ENCODE results near the gene TASP1. TPM values are rescaled to one million over a fixed set of nuclear protein-coding genes. Genes with fewer than 3 reads are reported as not detected.
"Not testable (repeated sequence)": the region's sequence is repeated elsewhere in the genome, so short reads cannot be mapped to it uniquely, and the experiment has no call there.

TASP1 gene
- total RNA-seq, 1 experiment from 2014 or later: 9.0 TPM

DNA sequence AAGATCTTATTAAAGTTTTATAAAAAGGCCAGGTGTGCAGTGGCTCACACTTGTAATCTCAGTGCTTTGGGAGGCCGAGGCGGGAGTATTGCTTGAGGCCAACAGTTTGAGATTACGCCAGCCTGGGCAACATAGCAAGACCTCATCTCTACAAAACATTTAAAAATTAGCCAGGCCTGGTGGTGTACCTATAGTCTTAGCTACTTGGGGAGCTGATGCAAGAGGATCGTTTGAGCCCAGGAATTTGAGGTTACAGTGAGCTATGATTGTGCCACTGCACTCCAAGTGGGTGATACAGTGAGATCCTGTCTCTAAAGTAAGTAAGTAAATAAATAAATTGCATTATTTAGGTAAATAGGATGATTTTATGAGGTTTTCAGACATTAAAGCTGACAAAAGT is 234.4 kb downstream of the TASP1 start:
- no peak for DNase-seq (ENCODE audit: extremely low read depth, low read depth)

DNA sequence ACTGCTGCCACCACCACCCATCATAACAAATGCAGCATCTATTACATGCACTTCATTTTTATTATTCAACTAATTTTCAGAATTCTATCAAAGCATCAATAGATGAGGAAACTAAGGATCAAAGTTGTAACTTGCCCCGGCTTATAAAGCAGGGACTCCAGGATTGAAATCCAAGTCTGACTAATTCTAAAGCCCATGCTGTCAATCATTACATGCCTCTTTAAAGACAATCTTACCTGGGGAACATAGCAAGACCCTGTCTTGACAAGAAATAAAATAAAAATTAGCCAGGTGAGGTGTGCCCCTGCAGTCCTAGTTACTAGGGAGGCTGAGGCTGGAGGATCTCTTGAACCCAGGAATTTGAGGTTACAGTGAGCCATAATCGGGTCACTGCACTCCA is 235.3 kb downstream of the TASP1 start:
- DNase-seq (ENCODE audit: extremely low read depth, low read depth): no peak

DNA sequence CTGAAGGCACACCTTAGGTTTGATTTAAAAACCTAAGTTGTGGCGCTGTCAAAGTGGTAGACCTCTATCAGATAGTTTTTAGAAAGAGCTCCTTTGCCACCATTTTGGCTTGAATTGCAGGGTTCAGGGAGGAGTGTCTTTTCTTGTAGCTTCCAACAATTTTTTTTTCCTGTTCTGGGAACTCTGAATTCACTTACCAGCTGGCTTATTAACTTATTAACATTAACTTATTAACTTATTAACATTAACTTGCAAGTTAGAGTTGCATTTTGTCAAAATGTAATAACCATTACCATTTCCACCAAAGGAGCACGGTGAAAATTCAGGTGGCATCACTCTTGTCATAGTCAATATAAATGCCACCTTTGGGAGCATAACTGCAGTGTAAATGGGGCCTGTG is 235.7 kb downstream of the TASP1 start:
- no peak for DNase-seq (ENCODE audit: extremely low read depth, low read depth)

- DNase-seq (ENCODE audit: extremely low read depth, low read depth): no peak
Observed at GRCh38 chr20:13402171-13402760, 236.5 kb downstream of the TASP1 start.

- no peak for DNase-seq (ENCODE audit: extremely low read depth, low read depth)
Observed at GRCh38 chr20:13401596-13401995, 237.1 kb downstream of the TASP1 start.

- no peak for DNase-seq (ENCODE audit: extremely low read depth, low read depth)
Observed at GRCh38 chr20:13400453-13400852, 238.3 kb downstream of the TASP1 start.

GRCh38 chr20:13397300-13397724 is 241.4 kb downstream of the TASP1 start:
- DNase-seq (ENCODE audit: extremely low read depth, low read depth): no peak

DNA sequence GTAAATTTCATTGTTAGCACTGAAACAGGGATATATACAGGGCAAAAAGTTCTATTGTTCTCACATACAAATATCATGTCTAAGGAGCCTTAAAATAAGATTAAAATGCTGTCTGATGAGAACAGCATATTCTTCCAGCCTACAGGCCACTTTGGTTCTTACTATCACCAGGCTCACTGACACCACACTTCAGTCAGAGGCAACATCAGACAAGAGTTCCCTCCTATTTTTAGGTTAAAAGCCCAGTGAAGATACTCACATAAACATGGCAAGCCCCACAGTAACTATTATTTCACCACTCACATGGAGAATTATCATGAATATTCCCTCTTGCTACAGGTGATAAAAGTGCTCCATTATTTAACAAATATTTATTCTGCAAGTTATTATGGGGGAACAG is 241.9 kb downstream of the TASP1 start:
- no peak for DNase-seq (ENCODE audit: extremely low read depth, low read depth)

DNA sequence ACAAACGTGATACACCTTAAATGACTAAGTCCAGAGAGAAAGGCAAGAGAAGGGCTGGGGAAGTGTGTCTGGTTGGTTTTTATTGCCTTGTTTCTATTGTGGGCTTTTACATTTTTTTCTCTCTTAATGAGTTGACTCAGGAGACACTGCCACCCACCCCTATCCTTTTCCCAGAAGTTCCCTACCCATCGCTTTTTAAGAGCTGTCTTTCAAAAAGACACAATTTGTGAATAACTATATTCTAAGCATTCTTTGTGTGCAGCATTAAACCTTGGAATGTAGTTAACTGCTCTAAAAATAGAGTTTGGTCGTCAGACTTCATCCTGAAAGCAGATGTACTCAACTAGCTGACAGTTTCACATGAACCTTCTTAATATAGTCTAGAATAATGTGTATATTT is 242.7 kb downstream of the TASP1 start:
- DNase-seq (ENCODE audit: extremely low read depth, low read depth): no peak

DNA sequence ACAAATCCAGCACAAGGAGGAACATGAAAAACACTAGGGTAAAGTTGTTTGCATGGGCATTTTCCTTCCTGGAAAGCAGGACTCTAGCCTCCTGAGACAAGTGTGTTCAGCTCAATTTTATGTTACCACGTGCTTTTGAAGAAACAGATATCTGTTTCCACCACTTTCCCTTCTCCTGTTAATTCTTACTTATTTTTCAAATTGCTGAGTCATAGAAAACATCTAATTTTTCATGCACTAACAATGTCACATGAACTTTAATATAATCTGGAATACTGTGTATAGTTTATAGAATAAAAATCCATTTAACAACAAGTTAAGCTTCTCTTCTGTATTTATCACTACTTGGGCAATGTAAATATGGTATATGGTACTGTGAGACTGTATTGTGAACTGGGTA is 243.5 kb downstream of the TASP1 start:
- no peak for DNase-seq (ENCODE audit: extremely low read depth, low read depth)

GRCh38 chr20:13392391-13392790 is 246.3 kb downstream of the TASP1 start:
- no peak for DNase-seq (ENCODE audit: extremely low read depth, low read depth)

GRCh38 chr20:13389115-13389514 is 249.6 kb downstream of the TASP1 start:
- DNase-seq (ENCODE audit: extremely low read depth, low read depth): no peak

DNA sequence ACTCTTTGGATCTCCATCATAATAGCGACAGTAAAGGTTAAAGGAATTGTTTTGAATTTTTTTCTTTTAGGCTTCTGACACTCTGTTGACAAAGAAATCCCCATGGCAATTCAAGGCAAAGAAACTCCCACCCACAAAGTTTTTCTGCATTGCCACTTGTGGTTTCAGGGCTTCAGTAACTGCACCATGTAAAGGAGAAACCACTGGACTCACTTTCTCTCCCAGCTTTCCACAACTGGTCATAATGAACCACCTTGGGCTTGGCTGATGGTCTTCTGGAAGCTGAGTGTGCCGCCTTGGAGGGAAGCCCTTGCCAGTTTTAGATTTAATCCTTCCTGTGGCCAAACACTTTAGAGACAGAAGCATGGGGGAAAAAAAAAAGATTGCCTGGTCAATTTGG is 254.6 kb downstream of the TASP1 start:
- DNase-seq (ENCODE audit: extremely low read depth, low read depth): no peak

- DNase-seq (ENCODE audit: extremely low read depth, low read depth): no peak
Observed at GRCh38 chr20:13382786-13383185, 255.9 kb downstream of the TASP1 start.

DNA sequence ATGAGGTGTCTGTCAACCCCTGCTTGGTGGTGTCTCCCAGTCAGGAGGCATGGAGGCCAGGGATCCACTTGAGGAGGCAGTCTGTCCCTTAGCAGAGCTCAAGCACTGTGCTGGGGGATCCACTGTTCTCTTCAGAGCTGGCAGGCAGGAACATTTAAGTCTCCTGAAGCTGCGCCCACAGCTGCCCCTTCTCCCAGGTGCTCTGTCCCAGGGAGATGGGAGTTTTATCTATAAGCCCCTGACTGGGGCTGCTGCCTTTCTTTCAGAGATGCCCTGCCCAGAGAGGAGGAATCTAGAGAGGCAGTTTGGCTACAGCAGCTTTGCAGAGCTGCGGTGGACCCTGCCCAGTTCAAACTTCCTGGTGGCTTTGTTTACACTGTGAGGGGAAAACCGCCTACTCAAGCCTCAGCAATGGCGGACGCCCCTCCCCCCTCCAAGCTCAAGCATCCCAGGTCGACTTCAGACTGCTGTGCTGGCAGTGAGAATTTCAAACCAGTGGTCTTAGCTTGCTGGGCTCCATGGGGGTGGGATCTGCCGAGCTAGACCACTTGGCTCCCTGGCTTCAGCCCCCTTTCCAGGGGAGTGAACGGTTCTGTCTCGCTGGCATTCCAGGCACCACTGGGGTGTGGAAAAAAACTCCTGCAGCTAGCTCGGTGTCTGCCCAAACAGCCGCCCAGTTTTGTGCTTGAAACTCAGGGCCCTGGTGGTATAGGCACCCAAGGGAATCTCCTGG is 258.1 kb downstream of the TASP1 start:
- not testable (repeated sequence) for DNase-seq (ENCODE audit: extremely low read depth, low read depth)

- no peak for DNase-seq (ENCODE audit: extremely low read depth, low read depth)
Observed at GRCh38 chr20:13373400-13373799, 265.3 kb downstream of the TASP1 start.

DNA sequence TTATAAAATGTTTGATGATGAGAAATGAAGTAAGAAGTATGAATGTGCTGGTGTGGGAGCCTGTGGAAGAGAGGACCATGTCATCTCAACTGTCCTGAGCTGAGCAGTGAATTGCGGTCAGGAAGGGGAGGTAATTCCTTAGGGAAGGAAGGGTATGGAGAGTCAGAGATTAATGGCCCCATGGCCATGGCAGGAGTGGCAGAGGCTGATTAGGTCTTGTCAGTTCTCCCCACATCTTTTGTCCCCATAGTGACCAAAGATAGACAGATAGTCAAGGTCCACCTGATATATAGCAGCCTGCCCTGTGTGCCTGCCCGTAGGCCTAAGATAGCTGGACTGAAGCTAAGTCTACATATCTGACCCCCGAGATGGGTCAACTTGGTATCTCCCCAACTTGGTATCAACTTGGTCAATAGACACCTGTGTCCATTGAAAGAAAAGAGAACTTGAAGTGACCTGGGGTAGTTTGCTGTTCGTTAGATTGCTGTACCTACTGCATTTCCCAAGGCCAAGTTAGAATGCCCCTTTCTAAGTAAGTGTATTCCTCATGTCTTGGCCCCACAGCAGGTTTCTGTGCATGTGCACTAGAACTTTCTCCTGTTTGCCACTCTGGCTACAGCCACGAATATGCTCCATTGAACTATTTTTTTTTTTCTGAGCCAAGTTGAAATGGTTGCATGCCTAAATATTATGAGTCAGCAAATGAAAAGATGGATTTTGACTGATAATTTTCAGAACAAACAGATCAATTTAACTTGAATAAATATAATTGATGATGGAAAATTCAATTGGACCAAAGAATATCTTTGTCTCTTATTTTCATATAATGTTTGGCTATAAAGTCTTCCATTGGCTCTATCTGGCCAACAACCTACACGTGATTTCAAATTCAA is 274.2 kb downstream of the TASP1 start:
- no peak for DNase-seq (ENCODE audit: extremely low read depth, low read depth)

DNA sequence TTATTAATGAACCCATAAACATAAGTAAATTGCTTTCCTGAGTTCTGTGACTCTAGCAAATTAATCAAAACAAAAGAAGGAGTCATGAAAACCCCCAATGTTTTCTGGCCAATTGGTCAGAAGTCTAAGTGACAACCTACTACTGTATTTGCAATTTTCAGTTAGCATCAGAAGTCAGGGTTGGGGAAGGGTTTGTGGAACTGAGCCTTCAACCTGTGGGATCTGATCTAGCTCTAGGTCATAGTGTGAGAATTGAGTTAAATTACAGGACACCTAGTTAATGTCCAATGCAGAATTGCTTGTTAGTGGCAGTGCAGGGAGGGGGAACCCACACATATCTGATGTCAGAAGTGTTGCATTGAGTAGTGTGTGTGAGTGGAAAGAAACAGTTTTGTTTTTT is 275.3 kb downstream of the TASP1 start:
- no peak for DNase-seq (ENCODE audit: extremely low read depth, low read depth)

GRCh38 chr20:13362165-13362564 is 276.6 kb downstream of the TASP1 start:
- not testable (repeated sequence) for DNase-seq (ENCODE audit: extremely low read depth, low read depth)

DNA sequence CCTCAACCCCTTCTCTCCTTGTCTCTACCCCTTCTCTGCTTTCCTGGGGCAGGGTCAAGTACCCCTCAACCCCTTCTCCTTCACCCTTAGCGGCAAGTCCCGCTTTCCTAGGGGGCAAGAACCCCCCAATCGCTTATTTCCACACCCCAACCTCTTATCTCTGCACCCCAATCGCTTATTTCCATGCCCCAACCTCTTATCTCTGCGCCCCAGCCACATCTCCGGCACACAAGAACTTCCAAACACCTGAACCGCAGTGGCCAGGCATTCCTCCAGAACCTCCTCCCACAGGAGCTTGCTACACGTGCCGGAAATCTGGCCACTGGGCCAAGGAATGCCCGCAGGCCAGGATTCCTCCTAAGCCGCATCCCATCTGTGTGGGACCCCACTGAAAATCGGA is 279.8 kb downstream of the TASP1 start:
- DNase-seq (ENCODE audit: extremely low read depth, low read depth): not testable (repeated sequence)

DNA sequence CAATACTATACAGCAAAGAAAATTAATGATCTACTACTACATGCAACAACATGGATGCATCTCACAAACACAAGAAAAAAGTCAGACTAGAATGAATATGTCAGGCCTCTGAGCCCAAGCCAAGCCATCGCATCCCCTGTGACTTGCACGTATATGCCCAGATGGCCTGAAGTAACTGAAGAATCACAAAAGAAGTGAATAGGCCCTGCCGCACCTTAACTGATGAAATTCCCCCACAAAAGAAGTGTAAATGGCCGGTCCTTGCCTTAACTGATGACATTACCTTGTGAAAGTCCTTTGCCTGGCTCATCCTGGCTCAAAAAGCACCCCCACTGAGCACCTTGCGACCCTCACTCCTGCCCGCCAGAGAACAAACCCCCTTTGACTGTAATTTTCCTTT is 280.9 kb downstream of the TASP1 start:
- DNase-seq (ENCODE audit: extremely low read depth, low read depth): not testable (repeated sequence)

- DNase-seq (ENCODE audit: extremely low read depth, low read depth): no peak
Observed at GRCh38 chr20:13356591-13356990, 282.1 kb downstream of the TASP1 start.
